ENCODE results near the gene PSMD13.

DNA sequence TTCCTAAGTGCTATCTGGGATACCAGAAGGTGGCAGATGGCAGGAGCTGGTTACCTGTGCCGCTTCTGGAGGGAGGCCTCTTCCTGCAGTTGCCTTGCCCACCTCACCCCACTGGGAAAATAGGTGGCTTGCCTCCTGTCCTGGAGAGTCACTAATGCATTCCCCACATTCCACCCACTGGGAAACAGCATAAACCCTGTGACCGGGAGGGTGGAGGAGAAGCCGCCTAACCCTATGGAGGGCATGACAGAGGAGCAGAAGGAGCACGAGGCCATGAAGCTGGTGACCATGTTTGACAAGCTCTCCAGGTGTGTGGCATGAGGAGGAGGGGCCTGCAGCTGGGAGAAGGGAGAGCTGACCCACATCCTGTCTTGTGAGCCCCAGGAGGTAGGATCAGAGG lies 23.7 kb upstream of the PSMD13 start:
- TF ChIP-seq EZH2 (IDR thresholded peaks at IDR 0.05; ENCODE audit: insufficient read depth, low read length): no peak
- TF ChIP-seq, protein P1, sequence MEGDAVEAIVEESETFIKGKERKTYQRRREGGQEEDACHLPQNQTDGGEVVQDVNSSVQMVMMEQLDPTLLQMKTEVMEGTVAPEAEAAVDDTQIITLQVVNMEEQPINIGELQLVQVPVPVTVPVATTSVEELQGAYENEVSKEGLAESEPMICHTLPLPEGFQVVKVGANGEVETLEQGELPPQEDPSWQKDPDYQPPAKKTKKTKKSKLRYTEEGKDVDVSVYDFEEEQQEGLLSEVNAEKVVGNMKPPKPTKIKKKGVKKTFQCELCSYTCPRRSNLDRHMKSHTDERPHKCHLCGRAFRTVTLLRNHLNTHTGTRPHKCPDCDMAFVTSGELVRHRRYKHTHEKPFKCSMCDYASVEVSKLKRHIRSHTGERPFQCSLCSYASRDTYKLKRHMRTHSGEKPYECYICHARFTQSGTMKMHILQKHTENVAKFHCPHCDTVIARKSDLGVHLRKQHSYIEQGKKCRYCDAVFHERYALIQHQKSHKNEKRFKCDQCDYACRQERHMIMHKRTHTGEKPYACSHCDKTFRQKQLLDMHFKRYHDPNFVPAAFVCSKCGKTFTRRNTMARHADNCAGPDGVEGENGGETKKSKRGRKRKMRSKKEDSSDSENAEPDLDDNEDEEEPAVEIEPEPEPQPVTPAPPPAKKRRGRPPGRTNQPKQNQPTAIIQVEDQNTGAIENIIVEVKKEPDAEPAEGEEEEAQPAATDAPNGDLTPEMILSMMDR (IDR thresholded peaks at IDR 0.05; ENCODE audit: insufficient read depth, low read depth, low read length): no peak
